Measurements from ENCODE around the gene TMEM254. TPM values are rescaled to one million over a fixed set of nuclear protein-coding genes. Genes with fewer than 3 reads are reported as not detected.
"Not testable (repeated sequence)": the region's sequence is repeated elsewhere in the genome, so short reads cannot be mapped to it uniquely, and the experiment has no call there.

The TMEM254 gene
- total and polyA plus RNA-seq, 2 donors (not counting 1 experiment from before 2014, with no cell fraction given): 10.4 to 30.9 TPM

GRCh38 chr10:80094231-80094630 lies 15.8 kb downstream of the TMEM254 start:
- H3K4me1 ChIP-seq (ENCODE audit: control insufficient read depth, extremely low read depth, insufficient read depth, low read length): no peaks in the 10 kb centered on the region
- H3K4me2 ChIP-seq (ENCODE audit: extremely low read depth, insufficient read depth, low read length): no peak overlapping the region
- H3K27me3 ChIP-seq (ENCODE audit: control insufficient read depth, insufficient read depth, low read length): no peaks in the 10 kb centered on the region
- no peak for DNase-seq (ENCODE audit: low read depth in 2 of 2)
- no peak overlapping the region for H3K9ac ChIP-seq (ENCODE audit: insufficient read depth, low read length)
- H3K4me3 ChIP-seq (replicated peaks in 1 of 4; ENCODE audit: control extremely low read depth in 1 of 4, insufficient read depth in 1 of 4, low read depth in 3 of 4, low read length in 4 of 4): no peak overlapping the region
- H3K36me3 ChIP-seq (ENCODE audit: control insufficient read depth, insufficient read depth, low read length): no peaks in the 10 kb centered on the region
- H2AFZ ChIP-seq (ENCODE audit: low read length): no peak overlapping the region
- no peak overlapping the region for H3K27ac ChIP-seq (ENCODE audit: insufficient read depth, low read length)
- H3K9me3 ChIP-seq (ENCODE audit: control insufficient read depth, insufficient read depth, low read depth, low read length): no peaks in the 10 kb centered on the region
- H3K79me2 ChIP-seq (ENCODE audit: control insufficient read depth, insufficient read depth, low read length): no peaks in the 10 kb centered on the region
- TF ChIP-seq CTCF (conservative IDR thresholded peaks at IDR 0.05 in 1 of 2, IDR thresholded peaks at IDR 0.05 in 1 of 2; ENCODE audit: low read depth in 1 of 2, low read length in 2 of 2) (no peak), EZH2 (IDR thresholded peaks at IDR 0.05; ENCODE audit: low read length, missing control alignments) (no peak)
- H4K20me1 ChIP-seq (ENCODE audit: control insufficient read depth, extremely low read depth, insufficient read depth, low read length): no peaks in the 10 kb centered on the region

GRCh38 chr10:80098272-80098671 lies 19.8 kb downstream of the TMEM254 start:
- H3K9ac ChIP-seq (ENCODE audit: insufficient read depth, low read length); H4K20me1 ChIP-seq (ENCODE audit: control insufficient read depth, extremely low read depth, insufficient read depth, low read length); H2AFZ ChIP-seq (ENCODE audit: low read length); H3K4me1 ChIP-seq (ENCODE audit: control insufficient read depth, extremely low read depth, insufficient read depth, low read length); H3K79me2 ChIP-seq (ENCODE audit: control insufficient read depth, insufficient read depth, low read length); H3K27ac ChIP-seq (ENCODE audit: insufficient read depth, low read length); H3K4me3 ChIP-seq (replicated peaks in 1 of 4; ENCODE audit: control extremely low read depth in 1 of 4, insufficient read depth in 1 of 4, low read depth in 3 of 4, low read length in 4 of 4); H3K9me3 ChIP-seq (ENCODE audit: control insufficient read depth, insufficient read depth, low read depth, low read length); H3K36me3 ChIP-seq (ENCODE audit: control insufficient read depth, insufficient read depth, low read length); DNase-seq (ENCODE audit: low read depth in 2 of 2); H3K27me3 ChIP-seq (ENCODE audit: control insufficient read depth, insufficient read depth, low read length); H3K4me2 ChIP-seq (ENCODE audit: extremely low read depth, insufficient read depth, low read length): not testable (repeated sequence)

GRCh38 chr10:80099295-80099694 lies 20.8 kb downstream of the TMEM254 start:
- not testable (repeated sequence) for H4K20me1 ChIP-seq (ENCODE audit: control insufficient read depth, extremely low read depth, insufficient read depth, low read length); H3K4me1 ChIP-seq (ENCODE audit: control insufficient read depth, extremely low read depth, insufficient read depth, low read length); H2AFZ ChIP-seq (ENCODE audit: low read length); H3K27me3 ChIP-seq (ENCODE audit: control insufficient read depth, insufficient read depth, low read length); H3K4me3 ChIP-seq (replicated peaks in 1 of 4; ENCODE audit: control extremely low read depth in 1 of 4, insufficient read depth in 1 of 4, low read depth in 3 of 4, low read length in 4 of 4); H3K36me3 ChIP-seq (ENCODE audit: control insufficient read depth, insufficient read depth, low read length); H3K79me2 ChIP-seq (ENCODE audit: control insufficient read depth, insufficient read depth, low read length); H3K27ac ChIP-seq (ENCODE audit: insufficient read depth, low read length); H3K4me2 ChIP-seq (ENCODE audit: extremely low read depth, insufficient read depth, low read length); DNase-seq (ENCODE audit: low read depth in 2 of 2); H3K9me3 ChIP-seq (ENCODE audit: control insufficient read depth, insufficient read depth, low read depth, low read length); H3K9ac ChIP-seq (ENCODE audit: insufficient read depth, low read length)

- Histone ChIP-seq H3K4me3 (replicated peaks in 1 of 4; ENCODE audit: control extremely low read depth in 1 of 4, insufficient read depth in 1 of 4, low read depth in 3 of 4, low read length in 4 of 4) (no peak overlapping the region), H3K27me3 (ENCODE audit: control insufficient read depth, insufficient read depth, low read length) (no peaks in the 10 kb centered on the region), H3K79me2 (ENCODE audit: control insufficient read depth, insufficient read depth, low read length) (no peaks in the 10 kb centered on the region), H3K36me3 (ENCODE audit: control insufficient read depth, insufficient read depth, low read length) (no peaks in the 10 kb centered on the region), H2AFZ (ENCODE audit: low read length) (no peak overlapping the region), H4K20me1 (ENCODE audit: control insufficient read depth, extremely low read depth, insufficient read depth, low read length) (no peaks in the 10 kb centered on the region), H3K9me3 (ENCODE audit: control insufficient read depth, insufficient read depth, low read depth, low read length) (no peaks in the 10 kb centered on the region), H3K9ac (ENCODE audit: insufficient read depth, low read length) (no peak overlapping the region), H3K4me2 (ENCODE audit: extremely low read depth, insufficient read depth, low read length) (no peak overlapping the region), H3K4me1 (ENCODE audit: control insufficient read depth, extremely low read depth, insufficient read depth, low read length) (peaks cover 12% of the 10 kb centered on the region), H3K27ac (ENCODE audit: insufficient read depth, low read length) (no peak overlapping the region)
- no peak for DNase-seq (ENCODE audit: low read depth in 2 of 2)
- TF ChIP-seq CTCF (conservative IDR thresholded peaks at IDR 0.05 in 1 of 2, IDR thresholded peaks at IDR 0.05 in 1 of 2; ENCODE audit: low read depth in 1 of 2, low read length in 2 of 2) (no peak), EZH2 (IDR thresholded peaks at IDR 0.05; ENCODE audit: low read length, missing control alignments) (no peak)
Measured at GRCh38 chr10:80100116-80100515, 21.7 kb downstream of the TMEM254 start.
